HAP-1 (cell line): ENCODE measurements around the gene TRIM75.
A peak's percentile ranks its signal among the peaks of the same experiment; 100 is the strongest.

Source experiments
- DNase-seq, 2 experiments: peaks; one replicate each; pipeline ENCODE4 v3.0.0-alpha.2; 2016 to 2020; ENCODE audit warnings: low spot score in 2 of 2
- H3K27me3 ChIP-seq: fragments of 250-450 bp; sonication (Bioruptor Pico); 2 replicates; pipeline ENCODE4 v1.5.1; 2020; ENCODE audit warnings: low read depth, mild to moderate bottlenecking, moderate library complexity
- H3K36me3 ChIP-seq: fragments of 250-450 bp; sonication (Bioruptor Pico); replicated peaks from 2 replicates; pipeline ENCODE4 v1.5.1; 2020; ENCODE audit warnings: mild to moderate bottlenecking
- H3K4me1 ChIP-seq: fragments of 250-450 bp; sonication (Bioruptor Pico); 2 replicates; pipeline ENCODE4 v1.5.1; 2020; ENCODE audit warnings: mild to moderate bottlenecking
- H3K4me3 ChIP-seq: fragments of 250-450 bp; sonication (Bioruptor Pico); 2 replicates; pipeline ENCODE4 v1.5.1; 2020; ENCODE audit warnings: mild to moderate bottlenecking, moderate library complexity
- H3K9me3 ChIP-seq: fragments of 250-450 bp; sonication (Bioruptor Pico); 2 replicates; pipeline ENCODE4 v1.5.1; 2020; ENCODE audit warnings: mild to moderate bottlenecking, moderate library complexity
- in situ Hi-C: fragments of 300-500 bp; cut with MboI; formaldehyde crosslinking; loops from 3 replicates; pipeline ENCODE4 v1.14.3; 2020; ENCODE audit warnings: low sequenced_read_pairs, inconsistent platforms, mixed read lengths

Gene TRIM75

GRCh38 chr4:165095291-165095690 lies 41.6 kb downstream of the TRIM75 start:
- no peaks in the 10 kb centered on the region for H3K27me3 ChIP-seq
- H3K9me3 ChIP-seq: no peaks in the 10 kb centered on the region
- DNase-seq: no peak
- no peaks in the 10 kb centered on the region for H3K4me1 ChIP-seq
- H3K36me3 ChIP-seq: peaks cover 34% of the 10 kb centered on the region
- no peak overlapping the region for H3K4me3 ChIP-seq
- in situ Hi-C loops: loop anchor here (10.0 kb wide), 1 partner anchor 320 kb away; no protein-coding TSS in a partner anchor

- H3K36me3 ChIP-seq: peaks cover 45% of the 10 kb centered on the region
- no peak overlapping the region for H3K4me3 ChIP-seq
- DNase-seq: peak in 1 of 2 experiments; percentile 42
- no peaks in the 10 kb centered on the region for H3K27me3 ChIP-seq
- no peaks in the 10 kb centered on the region for H3K4me1 ChIP-seq
- H3K9me3 ChIP-seq: no peaks in the 10 kb centered on the region
- in situ Hi-C loops: loop anchor here (10.0 kb wide), 1 partner anchor 322 kb away; no protein-coding TSS in a partner anchor
Measured at GRCh38 chr4:165096776-165097175, 43.1 kb downstream of the TRIM75 start.

- peaks cover 3% of the 10 kb centered on the region; the same call in 1 of the 2 replicates for H3K4me1 ChIP-seq
- no peak overlapping the region for H3K4me3 ChIP-seq
- H3K9me3 ChIP-seq: no peaks in the 10 kb centered on the region
- H3K36me3 ChIP-seq: peaks cover 32% of the 10 kb centered on the region
- in situ Hi-C loops: no loop called here
- DNase-seq: no peak
- no peaks in the 10 kb centered on the region for H3K27me3 ChIP-seq
Measured at GRCh38 chr4:165101641-165102040, 48.0 kb downstream of the TRIM75 start.

- Histone ChIP-seq H3K4me3 (no peak overlapping the region), H3K9me3 (no peaks in the 10 kb centered on the region), H3K4me1 (peaks cover 6% of the 10 kb centered on the region), H3K36me3 (peaks cover 16% of the 10 kb centered on the region), H3K27me3 (no peaks in the 10 kb centered on the region)
- DNase-seq: no peak
- in situ Hi-C loops: no loop called here
Measured at GRCh38 chr4:165106518-165106917, 52.9 kb downstream of the TRIM75 start.
